ENCODE data around the gene GOLGA8K.
"Not testable (repeated sequence)": the region's sequence is repeated elsewhere in the genome, so short reads cannot be mapped to it uniquely, and the experiment has no call there.

Gene GOLGA8K

DNA sequence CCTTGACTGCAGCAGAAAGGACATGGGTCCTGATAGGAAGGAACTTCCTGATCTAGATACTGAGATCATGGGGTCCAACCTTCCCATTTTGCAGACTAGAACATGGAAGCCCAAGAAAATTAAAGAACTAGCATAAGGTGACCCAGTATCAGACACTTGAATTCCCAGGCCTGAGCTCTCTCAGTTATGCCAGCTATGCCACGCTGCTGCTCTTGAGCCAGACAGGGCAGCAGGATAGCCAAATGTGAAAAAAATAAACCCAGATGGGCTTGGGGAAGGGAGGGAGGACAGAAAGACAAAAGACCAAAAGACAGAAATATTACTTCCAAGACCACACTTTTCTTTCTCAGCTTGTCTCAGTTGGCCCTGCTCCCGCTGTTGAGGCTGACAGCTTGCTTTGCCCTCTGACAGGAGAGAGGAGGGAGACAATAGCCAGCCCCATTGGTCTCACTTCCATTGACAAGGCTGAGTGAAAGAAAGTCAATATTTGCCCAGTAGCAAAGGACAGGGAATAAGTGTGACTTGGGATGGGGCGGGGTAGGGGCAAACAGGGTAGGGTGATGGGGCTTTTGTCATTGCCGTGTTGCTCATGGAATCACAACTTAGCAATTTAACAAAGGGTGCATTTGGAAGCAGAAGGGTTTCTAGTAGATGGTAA, 52.4 kb downstream of the GOLGA8K start:
- not testable (repeated sequence) for DNase-seq

DNA sequence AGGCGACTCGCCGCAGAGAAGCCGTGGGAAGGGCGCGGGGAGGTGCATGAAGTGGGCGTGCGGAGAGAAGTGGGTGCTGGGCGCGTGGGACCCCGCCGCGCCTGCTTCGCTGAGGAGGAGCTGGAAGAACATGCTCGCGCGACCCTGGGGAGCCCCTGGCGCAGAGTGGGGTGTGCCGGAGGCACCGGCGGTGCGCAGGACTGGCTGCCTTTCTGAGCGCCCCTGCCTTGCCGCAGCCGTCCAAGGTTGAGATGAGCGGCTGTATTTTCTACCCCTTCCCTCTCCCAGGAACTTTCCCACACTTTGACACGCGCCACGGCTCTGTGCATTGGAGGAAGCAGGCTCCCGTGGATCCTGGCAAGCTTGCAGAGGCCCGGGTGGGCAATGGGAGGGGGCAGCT, 56.1 kb downstream of the GOLGA8K start:
- DNase-seq, result not testable (repeated sequence)

DNA sequence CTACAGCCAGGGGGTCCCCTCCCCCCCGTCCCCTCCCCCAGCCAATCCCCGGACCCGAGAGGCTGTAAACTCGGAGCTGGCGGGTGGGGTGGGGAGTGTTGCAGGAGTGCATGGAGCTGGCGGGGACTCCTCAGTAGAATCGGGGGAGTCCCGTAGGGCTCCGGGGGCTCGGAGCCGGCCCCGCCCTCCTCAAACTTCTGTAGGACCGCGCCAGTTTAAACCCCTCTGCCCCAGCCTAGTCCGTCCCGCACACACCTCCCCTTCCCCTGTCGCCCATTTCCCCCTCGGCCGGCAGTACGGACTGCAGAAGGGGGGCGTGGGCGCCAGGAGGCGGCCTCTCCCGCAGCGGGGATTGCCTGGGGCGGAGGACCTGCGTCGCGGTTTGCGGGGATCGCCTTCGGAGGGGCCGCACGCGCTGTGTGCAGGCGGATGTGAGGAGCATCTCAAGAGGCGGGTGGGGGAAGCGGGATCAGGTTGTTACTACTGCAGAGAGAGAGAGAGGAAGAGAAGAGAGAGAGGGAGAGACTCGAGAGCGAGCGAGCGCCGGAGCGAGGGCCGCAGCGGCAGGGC, 57.0 kb downstream of the GOLGA8K start:
- not testable (repeated sequence) for DNase-seq

DNA sequence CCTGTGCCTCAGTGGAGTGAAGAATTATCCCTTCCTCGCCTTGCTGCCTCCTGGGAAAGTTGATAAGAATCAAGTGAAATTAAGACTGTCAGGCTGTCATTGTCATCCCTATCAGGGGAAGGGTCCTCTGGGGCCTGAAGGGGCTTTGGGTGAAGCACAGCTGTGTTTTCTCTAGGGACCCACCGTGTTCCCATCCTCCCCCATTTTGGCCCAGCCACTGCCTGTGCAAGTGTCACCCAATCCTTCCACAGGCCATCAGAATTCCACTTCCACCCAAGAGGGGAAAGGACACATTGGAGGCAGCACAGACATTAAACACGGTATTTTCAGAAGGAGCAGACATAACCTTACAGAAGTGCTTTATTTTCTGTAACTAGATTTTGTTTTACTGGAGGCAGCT, 59.2 kb downstream of the GOLGA8K start:
- not testable (repeated sequence) for DNase-seq

All from NCI-H748 treated with DMSO at 0.1 percent for 48 hours (cell line).